Muscle layer of duodenum (tissue), 2 donors: Measurements from ENCODE around the gene PKP4.

Experiments used
- H3K27ac ChIP-seq: one replicate; pipeline ENCODE4 v1.7.0; 2013; ENCODE audit warnings: mild to moderate bottlenecking, low read length
- H3K27me3 ChIP-seq: one replicate; pipeline ENCODE4 v1.7.0; 2013; ENCODE audit warnings: low read depth, mild to moderate bottlenecking, control low read depth, low read length
- H3K36me3 ChIP-seq, 2 donors: one replicate each; pipeline ENCODE4 v1.7.0; 2013; ENCODE audit warnings: low read length in 2 of 2, control low read depth in 1 of 2, mild to moderate bottlenecking in 1 of 2; ENCODE audit not compliant: insufficient read depth in 2 of 2, control insufficient read depth in 1 of 2
- H3K4me1 ChIP-seq, 2 donors: one replicate each; pipeline ENCODE4 v1.7.0; 2013; ENCODE audit warnings: low read length in 2 of 2, mild to moderate bottlenecking in 2 of 2, control low read depth in 1 of 2, moderate library complexity in 1 of 2; ENCODE audit not compliant: insufficient read depth in 2 of 2, control insufficient read depth in 1 of 2
- H3K4me3 ChIP-seq, 2 donors: one replicate each; pipeline ENCODE4 v1.7.0; 2013; ENCODE audit warnings: low read length in 2 of 2, low read depth in 1 of 2, mild to moderate bottlenecking in 1 of 2
- H3K9me3 ChIP-seq, 2 donors: one replicate each; pipeline ENCODE4 v1.7.0; 2013; ENCODE audit warnings: low read length in 2 of 2, control low read depth in 1 of 2, mild to moderate bottlenecking in 1 of 2; ENCODE audit not compliant: control insufficient read depth in 1 of 2
- donor health status: healthy.

The PKP4 gene

GRCh38 chr2:158610059-158610458, 153.3 kb downstream of the PKP4 start:
- H3K4me3 ChIP-seq, result no peak overlapping the region
- H3K36me3 ChIP-seq, result no peaks in the 10 kb centered on the region
- H3K9me3 ChIP-seq, result no peaks in the 10 kb centered on the region
- H3K27ac ChIP-seq, result no peak overlapping the region
- no peaks in the 10 kb centered on the region for H3K4me1 ChIP-seq
- H3K27me3 ChIP-seq, result no peaks in the 10 kb centered on the region

- no peaks in the 10 kb centered on the region for H3K27me3 ChIP-seq
- no peak overlapping the region for H3K27ac ChIP-seq
- peaks cover 4 to 7% of the 10 kb centered on the region in 2 donors for H3K36me3 ChIP-seq
Measured at GRCh38 chr2:158616480-158617000, 159.8 kb downstream of the PKP4 start.

GRCh38 chr2:158618891-158619490, 162.2 kb downstream of the PKP4 start:
- Histone ChIP-seq H3K4me3 (no peak overlapping the region), H3K4me1 (no peaks in the 10 kb centered on the region), H3K36me3 (peaks cover 7 to 13% of the 10 kb centered on the region in 2 donors), H3K27me3 (no peaks in the 10 kb centered on the region), H3K9me3 (no peaks in the 10 kb centered on the region), H3K27ac (no peak overlapping the region)

More at GRCh38 chr2:158616480-158617000, 159.8 kb downstream of the PKP4 start:
- no peaks in the 10 kb centered on the region for H3K9me3 ChIP-seq
- no peaks in the 10 kb centered on the region for H3K4me1 ChIP-seq
- no peak overlapping the region for H3K4me3 ChIP-seq

- Histone ChIP-seq H3K4me3 (no peak overlapping the region), H3K4me1 (no peaks in the 10 kb centered on the region), H3K27ac (no peak overlapping the region), H3K9me3 (no peaks in the 10 kb centered on the region), H3K36me3 (peaks cover 11 to 14% of the 10 kb centered on the region in 2 donors), H3K27me3 (no peaks in the 10 kb centered on the region)
Measured at GRCh38 chr2:158619496-158619895, 162.7 kb downstream of the PKP4 start.

- Histone ChIP-seq H3K4me3 (no peak overlapping the region), H3K4me1 (no peaks in the 10 kb centered on the region), H3K27me3 (no peaks in the 10 kb centered on the region), H3K9me3 (no peaks in the 10 kb centered on the region), H3K36me3 (peaks cover 11 to 23% of the 10 kb centered on the region in 2 donors), H3K27ac (no peak overlapping the region)
Measured at GRCh38 chr2:158620656-158621055, 163.9 kb downstream of the PKP4 start.

GRCh38 chr2:158624071-158624667, 167.4 kb downstream of the PKP4 start:
- no peaks in the 10 kb centered on the region for H3K27me3 ChIP-seq
- no peak overlapping the region for H3K4me3 ChIP-seq
- H3K4me1 ChIP-seq, result no peaks in the 10 kb centered on the region
- no peaks in the 10 kb centered on the region for H3K9me3 ChIP-seq
- no peak overlapping the region for H3K27ac ChIP-seq
- H3K36me3 ChIP-seq, result peaks cover 11 to 23% of the 10 kb centered on the region in 2 donors

GRCh38 chr2:158624961-158625360, 168.2 kb downstream of the PKP4 start:
- Histone ChIP-seq H3K4me3 (no peak overlapping the region), H3K4me1 (no peaks in the 10 kb centered on the region), H3K27me3 (no peaks in the 10 kb centered on the region), H3K36me3 (peaks cover 11 to 23% of the 10 kb centered on the region in 2 donors), H3K9me3 (no peaks in the 10 kb centered on the region), H3K27ac (no peak overlapping the region)

- Histone ChIP-seq H3K27me3 (no peaks in the 10 kb centered on the region), H3K27ac (no peak overlapping the region), H3K4me3 (no peak overlapping the region), H3K4me1 (no peaks in the 10 kb centered on the region), H3K9me3 (no peaks in the 10 kb centered on the region), H3K36me3 (peaks cover 13 to 19% of the 10 kb centered on the region in 2 donors)
Measured at GRCh38 chr2:158629116-158629515, 172.4 kb downstream of the PKP4 start.

GRCh38 chr2:158633261-158633660, 176.5 kb downstream of the PKP4 start:
- Histone ChIP-seq H3K4me1 (no peaks in the 10 kb centered on the region), H3K27ac (no peak overlapping the region), H3K9me3 (no peaks in the 10 kb centered on the region), H3K36me3 (peaks cover 10 to 11% of the 10 kb centered on the region in 2 donors), H3K27me3 (no peaks in the 10 kb centered on the region), H3K4me3 (no peak overlapping the region)

- H3K4me1 ChIP-seq, result no peaks in the 10 kb centered on the region
- no peaks in the 10 kb centered on the region for H3K9me3 ChIP-seq
- H3K4me3 ChIP-seq, result no peak overlapping the region
- H3K27me3 ChIP-seq, result no peaks in the 10 kb centered on the region
- peaks cover 11 to 20% of the 10 kb centered on the region in 2 donors for H3K36me3 ChIP-seq
- no peak overlapping the region for H3K27ac ChIP-seq
Measured at GRCh38 chr2:158634627-158635026, 177.9 kb downstream of the PKP4 start.

GRCh38 chr2:158635961-158636601, 179.3 kb downstream of the PKP4 start:
- Histone ChIP-seq H3K27me3 (no peaks in the 10 kb centered on the region), H3K4me3 (no peak overlapping the region), H3K36me3 (peaks cover 20% of the 10 kb centered on the region in 2 donors), H3K27ac (no peak overlapping the region), H3K4me1 (no peaks in the 10 kb centered on the region), H3K9me3 (no peaks in the 10 kb centered on the region)
